ENCODE data around the gene PODXL. TPM values are rescaled to one million over a fixed set of nuclear protein-coding genes. Genes with fewer than 3 reads are reported as not detected.

Gene PODXL
- total and polyA plus RNA-seq, 2 donors (not counting 1 experiment from before 2014, with no cell fraction given), result 0.17 to 0.27 TPM

DNA sequence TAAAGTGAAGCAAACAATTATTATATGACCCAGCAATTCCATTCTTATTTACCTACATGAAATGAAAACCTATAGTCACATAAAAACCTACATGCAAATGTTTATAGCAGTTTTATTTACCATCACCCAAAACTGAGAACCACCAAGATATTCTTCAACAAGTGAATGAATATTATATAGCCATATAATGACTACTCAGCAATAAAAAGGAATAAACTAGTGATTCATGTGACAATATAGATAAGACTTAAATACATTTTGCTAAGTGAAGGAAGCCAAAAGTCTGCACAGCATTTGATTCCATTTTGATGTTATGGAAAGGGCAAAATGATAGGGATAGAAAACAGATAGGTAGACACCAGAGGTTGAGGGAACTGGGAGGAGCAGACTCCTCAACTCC lies 31.7 kb downstream of the PODXL start:
- H3K79me2 ChIP-seq (ENCODE audit: control insufficient read depth, insufficient read depth, low read length), result no peaks in the 10 kb centered on the region
- H3K4me2 ChIP-seq (ENCODE audit: extremely low read depth, insufficient read depth, low read length), result no peak overlapping the region

GRCh38 chr7:131524115-131524514 lies 32.3 kb downstream of the PODXL start:
- no peaks in the 10 kb centered on the region for H3K79me2 ChIP-seq (ENCODE audit: control insufficient read depth, insufficient read depth, low read length)
- H3K9me3 ChIP-seq (ENCODE audit: control insufficient read depth, insufficient read depth, low read depth, low read length), result no peaks in the 10 kb centered on the region
- no peak overlapping the region for H2AFZ ChIP-seq (ENCODE audit: low read length)
- H3K4me2 ChIP-seq (ENCODE audit: extremely low read depth, insufficient read depth, low read length), result no peak overlapping the region
- H3K27me3 ChIP-seq (ENCODE audit: control insufficient read depth, insufficient read depth, low read length), result no peaks in the 10 kb centered on the region
- H3K27ac ChIP-seq (ENCODE audit: insufficient read depth, low read length), result no peak overlapping the region
- H3K9ac ChIP-seq (ENCODE audit: insufficient read depth, low read length), result no peak overlapping the region
- no peaks in the 10 kb centered on the region for H4K20me1 ChIP-seq (ENCODE audit: control insufficient read depth, extremely low read depth, insufficient read depth, low read length)
- DNase-seq (ENCODE audit: low read depth in 2 of 2), result no peak
- no peak overlapping the region for H3K4me3 ChIP-seq (replicated peaks in 1 of 4; ENCODE audit: control extremely low read depth in 1 of 4, insufficient read depth in 1 of 4, low read depth in 3 of 4, low read length in 4 of 4)
- no peaks in the 10 kb centered on the region for H3K4me1 ChIP-seq (ENCODE audit: control insufficient read depth, extremely low read depth, insufficient read depth, low read length)
- TF ChIP-seq EZH2 (IDR thresholded peaks at IDR 0.05; ENCODE audit: low read length, missing control alignments) (no peak), CTCF (conservative IDR thresholded peaks at IDR 0.05 in 1 of 2, IDR thresholded peaks at IDR 0.05 in 1 of 2; ENCODE audit: low read depth in 1 of 2, low read length in 2 of 2) (no peak)
- no peaks in the 10 kb centered on the region for H3K36me3 ChIP-seq (ENCODE audit: control insufficient read depth, insufficient read depth, low read length)

More for the DNA sequence above, 31.7 kb downstream of the PODXL start:
- TF ChIP-seq EZH2 (IDR thresholded peaks at IDR 0.05; ENCODE audit: low read length, missing control alignments), result no peak
- TF ChIP-seq CTCF (conservative IDR thresholded peaks at IDR 0.05 in 1 of 2, IDR thresholded peaks at IDR 0.05 in 1 of 2; ENCODE audit: low read depth in 1 of 2, low read length in 2 of 2), result no peak
- H3K9ac ChIP-seq (ENCODE audit: insufficient read depth, low read length), result no peak overlapping the region
- no peak overlapping the region for H3K27ac ChIP-seq (ENCODE audit: insufficient read depth, low read length)
- no peak overlapping the region for H2AFZ ChIP-seq (ENCODE audit: low read length)
- H3K9me3 ChIP-seq (ENCODE audit: control insufficient read depth, insufficient read depth, low read depth, low read length), result no peaks in the 10 kb centered on the region
- H3K4me1 ChIP-seq (ENCODE audit: control insufficient read depth, extremely low read depth, insufficient read depth, low read length), result no peaks in the 10 kb centered on the region
- H3K27me3 ChIP-seq (ENCODE audit: control insufficient read depth, insufficient read depth, low read length), result no peaks in the 10 kb centered on the region
- no peaks in the 10 kb centered on the region for H3K36me3 ChIP-seq (ENCODE audit: control insufficient read depth, insufficient read depth, low read length)
- no peaks in the 10 kb centered on the region for H4K20me1 ChIP-seq (ENCODE audit: control insufficient read depth, extremely low read depth, insufficient read depth, low read length)
- DNase-seq (ENCODE audit: low read depth in 2 of 2), result no peak
- no peak overlapping the region for H3K4me3 ChIP-seq (replicated peaks in 1 of 4; ENCODE audit: control extremely low read depth in 1 of 4, insufficient read depth in 1 of 4, low read depth in 3 of 4, low read length in 4 of 4)

GRCh38 chr7:131522325-131522930 lies 34.0 kb downstream of the PODXL start:
- Histone ChIP-seq H3K9ac (ENCODE audit: insufficient read depth, low read length) (no peak overlapping the region), H3K36me3 (ENCODE audit: control insufficient read depth, insufficient read depth, low read length) (no peaks in the 10 kb centered on the region), H3K27ac (ENCODE audit: insufficient read depth, low read length) (no peak overlapping the region), H3K4me3 (replicated peaks in 1 of 4; ENCODE audit: control extremely low read depth in 1 of 4, insufficient read depth in 1 of 4, low read depth in 3 of 4, low read length in 4 of 4) (no peak overlapping the region), H2AFZ (ENCODE audit: low read length) (peak overlapping the region; percentile 74), H3K4me1 (ENCODE audit: control insufficient read depth, extremely low read depth, insufficient read depth, low read length) (no peaks in the 10 kb centered on the region), H4K20me1 (ENCODE audit: control insufficient read depth, extremely low read depth, insufficient read depth, low read length) (no peaks in the 10 kb centered on the region), H3K79me2 (ENCODE audit: control insufficient read depth, insufficient read depth, low read length) (no peaks in the 10 kb centered on the region), H3K4me2 (ENCODE audit: extremely low read depth, insufficient read depth, low read length) (no peak overlapping the region), H3K9me3 (ENCODE audit: control insufficient read depth, insufficient read depth, low read depth, low read length) (no peaks in the 10 kb centered on the region), H3K27me3 (ENCODE audit: control insufficient read depth, insufficient read depth, low read length) (no peaks in the 10 kb centered on the region)
- no peak for TF ChIP-seq EZH2 (IDR thresholded peaks at IDR 0.05; ENCODE audit: low read length, missing control alignments)
- no peak for DNase-seq (ENCODE audit: low read depth in 2 of 2)

Data from fibroblast of lung (primary cell).